Kidney (tissue), 14 donors: ENCODE results near the gene WFDC6. TPM values are rescaled to one million over a fixed set of nuclear protein-coding genes. Genes with fewer than 3 reads are reported as not detected.

ENCODE experiments used
- DNase-seq, 5 donors: peaks; one replicate each; pipeline ENCODE4 v3.0.0-alpha.2; 2013 to 2020
- FAIRE-seq: peaks from 2 replicates; lab custom pipeline; 2012; peaks lifted over from hg19 to GRCh38; lab: Jason Lieb, UNC
- H3K27ac ChIP-seq, 2 donors: one replicate each; pipeline ENCODE4 v1.7.0; 2013; ENCODE audit warnings: low read depth in 2 of 2, low read length in 2 of 2, inconsistent platforms in 1 of 2
- H3K27me3 ChIP-seq: one replicate; pipeline ENCODE4 v1.7.1; 2013; ENCODE audit warnings: low read length, inconsistent platforms; ENCODE audit not compliant: control insufficient read depth, insufficient read depth
- H3K36me3 ChIP-seq, 3 donors: one replicate each; pipeline versions ENCODE4 v1.7.0 to v1.7.1; 2013; ENCODE audit warnings: low read length in 3 of 3, control low read depth in 1 of 3, inconsistent platforms in 1 of 3; ENCODE audit not compliant: insufficient read depth in 3 of 3, control insufficient read depth in 2 of 3
- H3K4me1 ChIP-seq, 3 donors: one replicate each; pipeline versions ENCODE4 v1.7.0 to v1.7.1; 2013; ENCODE audit warnings: low read length in 3 of 3, inconsistent platforms in 1 of 3, low read depth in 1 of 3; ENCODE audit not compliant: control insufficient read depth in 2 of 3, insufficient read depth in 2 of 3
- H3K4me3 ChIP-seq, 3 donors: one replicate each; pipeline versions ENCODE4 v1.7.0 to v1.8.1; 2013; ENCODE audit warnings: low read length in 3 of 3, control low read depth in 1 of 3, inconsistent platforms in 1 of 3
- H3K9ac ChIP-seq, 3 donors: one replicate each; pipeline versions ENCODE4 v1.7.0 to v1.7.1; 2013; ENCODE audit warnings: low read length in 3 of 3, control low read depth in 1 of 3, inconsistent platforms in 1 of 3
- H3K9me3 ChIP-seq, 3 donors: one replicate each; pipeline versions ENCODE4 v1.7.0 to v1.7.1; 2013; ENCODE audit warnings: low read length in 3 of 3, control low read depth in 1 of 3, inconsistent platforms in 1 of 3; ENCODE audit not compliant: control insufficient read depth in 2 of 3, insufficient read depth in 1 of 3
- intact Hi-C: fragments of 100-400 bp; cut with DNase I; formaldehyde crosslinking; loops from one replicate; pipeline ENCODE4 v1.11.1; 2022
- polyA plus RNA-seq: library from polyadenylated mRNA; stranded (reverse); fragments of 350-450 nt; fragmentation: Illumina TruSeq; extraction: RNeasy Lipid Tissue Mini Kit (QIAGEN cat#74804); gene quantifications from one replicate; pipeline ENCODE4 v1.2.3, GENCODE V29; 2014; ENCODE audit warnings: low read depth, low replicate concordance; ENCODE audit not compliant: insufficient read depth
- total RNA-seq: library from RNA; stranded (reverse); fragmentation: NEBNext Ultra II Directional; extraction: Animal tissue kit (Norgen Biotek cat#: 25700); gene quantifications from one replicate; pipeline ENCODE4 v1.2.1, GENCODE V29; 2021
- TF ChIP-seq, protein P1 (sequence below): IDR thresholded peaks from 3 replicates; pipeline ENCODE4 v1.5.1; 2012; ENCODE audit warnings: mild to moderate bottlenecking, moderate library complexity, borderline replicate concordance; ENCODE audit not compliant: insufficient read depth; ENCODE audit errors: extremely low read depth
- donor health status: control.
- donor health status: control.
- donor health status: control.
- donor health status: control.
- donor health status: control.
- donor health status: DM: yes; HTN: yes; CAD: no.
- donor health status: Normal renal cell carcinoma (clear cell type).

The WFDC6 gene
- total and polyA plus RNA-seq, 2 donors from 2014 or later = not detected

GRCh38 chr20:45508068-45508886, 31.0 kb downstream of the WFDC6 start:
- no peak overlapping the region for H3K9ac ChIP-seq
- intact Hi-C loops = no loop called here
- DNase-seq (no peak), FAIRE-seq (no peak)
- no peak overlapping the region for H3K27ac ChIP-seq
- H3K27me3 ChIP-seq = no peaks in the 10 kb centered on the region
- no peaks in the 10 kb centered on the region for H3K4me1 ChIP-seq
- no peaks in the 10 kb centered on the region for H3K9me3 ChIP-seq
- H3K4me3 ChIP-seq = no peak overlapping the region
- TF ChIP-seq, protein P1, sequence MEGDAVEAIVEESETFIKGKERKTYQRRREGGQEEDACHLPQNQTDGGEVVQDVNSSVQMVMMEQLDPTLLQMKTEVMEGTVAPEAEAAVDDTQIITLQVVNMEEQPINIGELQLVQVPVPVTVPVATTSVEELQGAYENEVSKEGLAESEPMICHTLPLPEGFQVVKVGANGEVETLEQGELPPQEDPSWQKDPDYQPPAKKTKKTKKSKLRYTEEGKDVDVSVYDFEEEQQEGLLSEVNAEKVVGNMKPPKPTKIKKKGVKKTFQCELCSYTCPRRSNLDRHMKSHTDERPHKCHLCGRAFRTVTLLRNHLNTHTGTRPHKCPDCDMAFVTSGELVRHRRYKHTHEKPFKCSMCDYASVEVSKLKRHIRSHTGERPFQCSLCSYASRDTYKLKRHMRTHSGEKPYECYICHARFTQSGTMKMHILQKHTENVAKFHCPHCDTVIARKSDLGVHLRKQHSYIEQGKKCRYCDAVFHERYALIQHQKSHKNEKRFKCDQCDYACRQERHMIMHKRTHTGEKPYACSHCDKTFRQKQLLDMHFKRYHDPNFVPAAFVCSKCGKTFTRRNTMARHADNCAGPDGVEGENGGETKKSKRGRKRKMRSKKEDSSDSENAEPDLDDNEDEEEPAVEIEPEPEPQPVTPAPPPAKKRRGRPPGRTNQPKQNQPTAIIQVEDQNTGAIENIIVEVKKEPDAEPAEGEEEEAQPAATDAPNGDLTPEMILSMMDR = no peak
- no peaks in the 10 kb centered on the region for H3K36me3 ChIP-seq

DNA sequence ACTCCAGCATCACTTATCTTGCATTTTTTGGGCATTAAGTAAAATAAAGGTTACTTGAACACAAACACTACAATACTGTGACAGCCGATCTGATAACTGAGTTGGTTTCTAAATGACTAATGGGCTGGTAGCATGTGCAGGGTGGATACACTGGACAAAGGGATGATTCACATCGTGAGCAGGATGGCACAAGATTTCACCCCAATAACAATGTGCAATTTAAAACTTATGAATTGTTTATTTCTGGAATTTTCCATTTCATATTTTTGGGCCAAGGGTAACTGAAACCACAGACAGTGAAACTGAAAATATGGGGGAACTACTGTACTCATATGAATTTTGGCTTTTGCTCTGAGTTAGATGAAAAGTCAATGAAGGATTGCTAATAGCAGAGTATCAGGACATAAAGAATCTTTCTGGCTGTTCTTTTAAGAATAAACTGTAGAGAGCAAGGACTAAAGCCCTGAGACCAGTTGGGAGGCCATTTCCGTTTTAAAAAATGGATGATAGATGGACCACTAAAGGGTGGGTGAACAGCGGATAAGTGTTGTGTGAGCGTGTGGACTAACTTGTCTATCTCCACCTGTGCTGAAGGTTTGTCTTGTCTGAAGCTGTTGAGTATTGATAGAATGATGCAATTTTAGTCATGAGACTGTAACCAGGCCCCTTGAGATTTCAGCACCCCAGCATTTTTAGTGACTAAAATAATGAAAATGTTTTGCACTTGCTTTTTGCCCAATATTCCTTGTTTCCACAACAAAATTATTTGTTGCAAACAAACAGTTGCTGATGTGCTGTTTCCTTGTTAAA, 32.1 kb downstream of the WFDC6 start:
- Histone ChIP-seq H3K36me3 (no peaks in the 10 kb centered on the region), H3K27me3 (no peaks in the 10 kb centered on the region), H3K27ac (no peak overlapping the region), H3K4me3 (no peak overlapping the region), H3K9ac (no peak overlapping the region), H3K4me1 (no peaks in the 10 kb centered on the region), H3K9me3 (no peaks in the 10 kb centered on the region)
- no peak for FAIRE-seq
- no peak for DNase-seq
- intact Hi-C loops = no loop called here
- TF ChIP-seq, protein P1 = no peak

GRCh38 chr20:45506398-45506797, 32.9 kb downstream of the WFDC6 start:
- intact Hi-C loops = no loop called here
- Histone ChIP-seq H3K9me3 (no peaks in the 10 kb centered on the region), H3K27me3 (no peaks in the 10 kb centered on the region), H3K4me3 (no peak overlapping the region), H3K27ac (no peak overlapping the region), H3K9ac (no peak overlapping the region), H3K36me3 (no peaks in the 10 kb centered on the region), H3K4me1 (no peaks in the 10 kb centered on the region)
- FAIRE-seq = no peak
- no peak for DNase-seq
- TF ChIP-seq, protein P1 = no peak
